Adipocyte (in vitro differentiated cells): ENCODE data around the gene CLEC20A.

Experiments
- DNase-seq: peaks from one replicate; pipeline ENCODE4 v3.0.0-alpha.2; 2015; ENCODE audit warnings: low read depth
- H3K27me3 ChIP-seq: replicated peaks from 2 replicates; pipeline ENCODE4 v1.7.0; 2013; ENCODE audit warnings: mild to moderate bottlenecking, low read length, moderate library complexity; ENCODE audit not compliant: control insufficient read depth, insufficient read depth
- H3K36me3 ChIP-seq: 2 replicates; pipeline ENCODE4 v1.7.0; 2013; ENCODE audit warnings: low read length, mild to moderate bottlenecking, moderate library complexity; ENCODE audit not compliant: control insufficient read depth, insufficient read depth, severe bottlenecking
- H3K4me1 ChIP-seq: 2 replicates; pipeline ENCODE4 v1.7.0; 2013; ENCODE audit warnings: mild to moderate bottlenecking, low read length, moderate library complexity; ENCODE audit not compliant: control insufficient read depth, insufficient read depth
- H3K4me3 ChIP-seq: 2 replicates; pipeline ENCODE4 v1.7.0; 2013; ENCODE audit warnings: mild to moderate bottlenecking, low read length, moderate library complexity
- H3K9ac ChIP-seq: 2 replicates; pipeline ENCODE4 v1.7.0; 2013; ENCODE audit warnings: mild to moderate bottlenecking, low read length, moderate library complexity
- H3K9me3 ChIP-seq: 2 replicates; pipeline ENCODE4 v1.7.0; 2013; ENCODE audit warnings: mild to moderate bottlenecking, low read length, moderate library complexity; ENCODE audit not compliant: control insufficient read depth

The CLEC20A gene

DNA sequence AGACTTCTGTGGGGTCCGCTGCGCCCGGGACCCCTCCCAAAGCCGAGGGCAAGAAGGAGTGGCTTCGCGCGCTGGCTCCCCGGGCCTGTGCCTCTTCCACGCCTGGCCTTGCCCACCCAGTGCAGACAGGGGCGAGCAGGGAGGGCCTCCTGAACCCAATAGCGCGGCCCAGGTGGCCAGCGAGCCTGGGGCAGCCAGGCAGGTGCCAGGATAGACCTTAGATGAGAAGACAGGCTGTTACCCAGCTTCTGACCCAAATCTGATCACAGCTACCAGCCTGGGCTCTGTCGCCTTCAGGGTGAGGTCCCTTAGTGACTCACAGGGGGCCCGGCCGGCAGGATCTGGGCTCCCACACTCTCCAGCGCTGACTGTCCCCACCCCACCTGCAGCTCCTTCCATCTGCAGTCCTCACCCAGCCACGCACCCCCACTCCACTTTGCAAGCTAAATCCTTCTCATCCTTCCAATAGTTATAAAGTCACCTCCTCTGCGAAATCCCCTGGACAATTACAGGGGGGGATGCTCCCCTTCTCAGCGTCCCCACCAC lies 9.6 kb downstream of the CLEC20A start:
- no peak for DNase-seq
- H3K4me1 ChIP-seq = peaks cover 14% of the 10 kb centered on the region
- H3K9me3 ChIP-seq = no peaks in the 10 kb centered on the region
- peaks cover 9% of the 10 kb centered on the region for H3K36me3 ChIP-seq
- H3K9ac ChIP-seq = peak overlapping the region; percentile 54
- H3K4me3 ChIP-seq = peak overlapping the region; percentile 67
- H3K27me3 ChIP-seq = no peaks in the 10 kb centered on the region

DNA sequence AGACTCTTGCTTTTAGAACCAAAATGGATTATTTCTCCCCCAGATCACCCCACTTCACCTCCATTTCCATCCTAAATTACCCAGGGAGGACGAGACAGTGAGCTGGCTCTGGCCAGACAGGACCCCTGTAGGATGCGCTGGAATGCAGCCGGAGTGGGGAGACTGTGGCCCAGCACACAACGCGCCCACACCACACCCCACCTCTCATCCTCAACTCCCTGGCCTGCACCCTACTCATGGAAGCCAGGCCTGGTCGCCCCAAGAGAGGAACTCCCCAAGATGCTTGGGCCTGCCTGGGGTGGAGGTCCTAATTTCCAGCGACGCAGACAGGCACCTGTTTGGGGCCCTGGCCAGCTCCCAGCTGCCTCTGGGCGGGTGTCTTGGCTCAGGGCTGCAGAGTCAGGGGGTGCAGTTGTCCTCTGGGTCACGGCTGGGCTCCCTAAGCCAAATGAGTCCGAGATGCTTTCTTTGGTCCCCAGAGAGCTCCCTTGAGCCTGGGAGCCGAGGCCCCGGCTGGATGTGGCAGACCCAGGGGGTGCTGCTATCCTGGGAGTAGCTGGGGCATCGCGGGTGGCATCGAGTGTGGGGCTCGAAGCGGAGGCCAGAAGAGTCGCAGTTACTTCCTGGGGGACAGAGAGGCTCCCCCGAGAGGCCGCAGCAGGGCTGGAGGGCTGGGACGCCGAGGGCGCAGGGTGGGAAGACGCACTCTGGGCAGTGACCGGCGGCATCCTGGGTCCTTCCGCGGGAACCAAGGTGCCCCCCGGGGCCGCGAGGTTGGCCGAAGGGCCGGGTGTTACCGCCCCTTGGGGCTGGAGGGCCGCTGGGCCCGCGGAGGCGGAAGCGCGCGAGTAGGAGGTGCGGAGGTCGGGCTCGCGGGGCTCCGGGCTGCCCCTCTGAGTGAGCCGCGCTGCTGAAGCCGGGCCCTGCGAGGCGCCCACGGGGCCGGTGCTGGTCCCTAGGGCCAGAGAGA lies 10.4 kb downstream of the CLEC20A start:
- Histone ChIP-seq H3K27me3 (no peaks in the 10 kb centered on the region), H3K9me3 (no peaks in the 10 kb centered on the region), H3K4me3 (peak overlapping the region; percentile 67), H3K4me1 (peaks cover 14% of the 10 kb centered on the region), H3K9ac (peak overlapping the region; percentile 54), H3K36me3 (peaks cover 9% of the 10 kb centered on the region)
- DNase-seq = no peak

DNA sequence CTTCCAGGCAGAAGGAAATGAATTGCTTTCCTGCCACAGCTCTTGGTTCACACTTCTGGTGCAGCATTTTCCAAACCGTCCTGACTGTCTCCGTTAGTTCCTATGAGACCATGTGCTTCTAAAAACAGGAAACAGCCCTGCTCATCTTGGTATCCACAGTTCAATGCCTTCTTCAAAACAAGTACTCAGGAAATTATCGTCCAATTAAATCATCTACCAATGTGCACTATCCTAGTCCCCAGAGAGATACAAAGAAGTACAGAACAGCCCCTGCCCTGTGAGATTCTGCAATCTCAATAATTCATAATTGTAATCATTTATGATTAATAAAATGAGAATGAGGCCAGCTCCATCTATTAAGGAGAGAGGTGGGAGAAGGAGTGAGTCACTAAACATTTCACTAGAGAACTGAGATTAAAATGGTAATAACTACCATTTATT lies 11.2 kb downstream of the CLEC20A start:
- Histone ChIP-seq H3K9ac (no peak overlapping the region), H3K4me3 (no peak overlapping the region), H3K4me1 (peaks cover 14% of the 10 kb centered on the region), H3K9me3 (no peaks in the 10 kb centered on the region), H3K27me3 (no peaks in the 10 kb centered on the region), H3K36me3 (peaks cover 9% of the 10 kb centered on the region)
- no peak for DNase-seq

DNA sequence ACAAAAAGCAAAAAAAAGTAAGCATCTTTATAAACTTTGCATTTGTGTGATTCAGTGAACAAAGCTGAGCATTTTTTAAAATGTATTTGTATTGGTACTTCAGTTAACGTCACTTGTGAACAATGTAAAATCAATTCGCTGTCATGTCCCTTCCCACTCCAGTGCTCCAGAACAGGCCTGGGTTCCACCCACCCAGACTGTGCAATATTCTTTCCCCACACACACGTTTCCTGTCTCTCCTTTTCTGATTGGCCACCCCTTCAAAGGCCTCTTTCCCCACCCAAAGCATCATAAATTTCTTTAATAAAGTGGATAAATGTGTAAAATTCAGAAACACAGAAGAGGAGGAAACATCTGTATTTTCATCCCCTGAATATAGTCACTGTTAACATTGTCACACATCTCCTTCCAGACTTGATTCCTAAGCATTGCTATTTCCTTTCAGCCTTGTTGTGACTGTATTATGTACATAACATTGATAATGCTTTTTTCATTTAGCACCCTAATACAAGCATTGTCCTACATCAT lies 12.0 kb downstream of the CLEC20A start:
- Histone ChIP-seq H3K4me1 (peaks cover 14% of the 10 kb centered on the region), H3K9ac (no peak overlapping the region), H3K4me3 (no peak overlapping the region), H3K27me3 (no peaks in the 10 kb centered on the region), H3K36me3 (peaks cover 14% of the 10 kb centered on the region), H3K9me3 (no peaks in the 10 kb centered on the region)
- DNase-seq = no peak

DNA sequence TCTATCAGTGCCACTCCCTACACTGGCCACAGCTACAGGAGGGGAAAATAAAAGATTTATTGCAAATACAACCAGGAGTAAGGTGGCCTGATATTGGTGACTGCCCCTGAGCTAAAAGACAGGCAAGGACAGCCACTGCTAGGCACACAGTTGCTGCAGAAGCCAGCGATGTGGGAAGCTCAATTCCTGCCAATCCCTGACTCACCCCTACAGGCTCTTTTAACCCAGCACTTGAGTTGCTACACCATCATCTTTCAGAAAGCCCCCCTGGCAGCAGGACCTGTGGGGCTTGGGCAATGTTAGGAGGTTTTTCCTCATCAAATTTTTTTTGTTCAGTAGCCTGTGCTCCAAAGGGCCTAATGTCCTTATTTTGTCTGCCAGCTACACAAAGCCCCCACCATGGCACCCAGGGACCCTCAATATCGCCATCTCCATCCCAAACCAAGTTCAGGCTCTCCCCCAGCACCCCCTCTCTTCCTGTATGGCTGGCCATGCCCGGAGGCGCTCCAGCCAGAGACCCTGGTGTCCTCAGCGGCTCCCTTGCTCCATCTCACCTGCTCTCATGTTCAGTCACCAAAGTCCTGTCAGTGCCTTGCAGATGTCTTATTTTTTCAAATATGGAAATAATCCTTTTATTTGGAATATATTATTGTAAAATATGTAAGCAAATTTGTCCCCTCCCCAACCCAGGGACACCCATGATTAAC lies 13.4 kb downstream of the CLEC20A start:
- Histone ChIP-seq H3K9me3 (no peaks in the 10 kb centered on the region), H3K4me1 (peaks cover 14% of the 10 kb centered on the region), H3K27me3 (no peaks in the 10 kb centered on the region), H3K9ac (no peak overlapping the region), H3K36me3 (peaks cover 20% of the 10 kb centered on the region), H3K4me3 (no peak overlapping the region)
- no peak for DNase-seq

DNA sequence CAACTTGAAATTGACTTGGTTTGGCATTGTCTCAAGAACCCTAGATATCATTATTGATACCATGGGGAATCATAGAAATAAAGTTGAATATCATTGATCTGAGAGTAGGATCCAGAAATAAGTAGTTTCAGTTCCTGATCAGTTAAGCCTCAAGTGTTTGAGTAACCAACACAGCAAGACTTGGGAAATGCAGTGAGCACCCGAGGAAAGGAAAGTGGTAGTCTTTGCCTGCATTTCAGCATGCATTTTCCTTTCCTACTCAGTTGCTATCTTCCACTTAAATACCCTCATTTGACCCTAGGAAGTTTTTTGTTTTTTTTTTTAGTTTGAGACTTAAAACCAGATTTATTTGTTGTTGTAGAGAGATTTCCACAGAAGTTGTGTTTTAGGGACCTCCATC lies 18.9 kb downstream of the CLEC20A start:
- H3K9ac ChIP-seq = no peak overlapping the region
- no peak for DNase-seq
- no peak overlapping the region for H3K4me3 ChIP-seq
- no peaks in the 10 kb centered on the region for H3K9me3 ChIP-seq
- H3K4me1 ChIP-seq = no peaks in the 10 kb centered on the region
- peaks cover 51% of the 10 kb centered on the region for H3K36me3 ChIP-seq
- H3K27me3 ChIP-seq = no peaks in the 10 kb centered on the region

DNA sequence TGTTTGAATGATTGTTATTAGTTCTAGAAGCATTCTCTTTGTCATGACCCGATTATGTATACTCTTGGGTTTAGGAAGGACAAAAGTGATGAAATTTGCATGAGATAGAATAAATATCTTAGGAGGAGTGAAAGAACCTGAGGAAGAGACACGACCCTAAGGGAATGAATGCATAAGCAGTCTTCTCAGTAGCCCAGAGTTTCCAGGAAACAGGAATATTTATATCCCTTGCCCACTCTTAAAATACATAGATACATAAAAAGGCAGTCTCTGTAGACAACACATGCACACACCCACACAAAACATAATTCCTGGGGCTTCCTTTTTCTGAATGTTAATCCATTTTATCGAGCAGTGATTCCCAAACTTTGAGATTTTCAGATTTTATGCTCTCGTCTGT lies 19.4 kb downstream of the CLEC20A start:
- Histone ChIP-seq H3K4me1 (no peaks in the 10 kb centered on the region), H3K36me3 (peaks cover 50% of the 10 kb centered on the region), H3K27me3 (no peaks in the 10 kb centered on the region), H3K9ac (no peak overlapping the region), H3K4me3 (no peak overlapping the region), H3K9me3 (no peaks in the 10 kb centered on the region)
- no peak for DNase-seq

DNA sequence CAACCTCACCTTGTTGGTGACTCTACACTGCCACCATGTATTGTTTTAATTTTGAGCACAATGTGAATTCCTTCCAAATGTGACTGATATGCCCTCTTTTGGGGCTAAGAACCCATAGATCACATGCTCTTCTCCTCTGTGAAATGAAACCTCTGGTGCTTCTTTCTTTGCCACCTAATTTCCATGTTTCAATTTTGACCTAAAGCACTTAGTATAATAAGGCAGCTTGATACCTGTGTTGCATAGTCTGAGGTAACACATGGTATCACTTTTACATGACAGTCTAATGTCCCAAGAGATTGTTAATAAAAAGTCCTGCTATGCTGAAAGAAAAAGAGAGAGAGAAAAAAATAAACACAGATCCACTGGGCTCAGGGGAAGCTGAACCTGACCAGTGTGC lies 24.2 kb downstream of the CLEC20A start:
- no peak overlapping the region for H3K9ac ChIP-seq
- no peaks in the 10 kb centered on the region for H3K27me3 ChIP-seq
- H3K4me1 ChIP-seq = peaks cover 5% of the 10 kb centered on the region
- H3K9me3 ChIP-seq = no peaks in the 10 kb centered on the region
- H3K4me3 ChIP-seq = no peak overlapping the region
- H3K36me3 ChIP-seq = peaks cover 82% of the 10 kb centered on the region
- DNase-seq = no peak

DNA sequence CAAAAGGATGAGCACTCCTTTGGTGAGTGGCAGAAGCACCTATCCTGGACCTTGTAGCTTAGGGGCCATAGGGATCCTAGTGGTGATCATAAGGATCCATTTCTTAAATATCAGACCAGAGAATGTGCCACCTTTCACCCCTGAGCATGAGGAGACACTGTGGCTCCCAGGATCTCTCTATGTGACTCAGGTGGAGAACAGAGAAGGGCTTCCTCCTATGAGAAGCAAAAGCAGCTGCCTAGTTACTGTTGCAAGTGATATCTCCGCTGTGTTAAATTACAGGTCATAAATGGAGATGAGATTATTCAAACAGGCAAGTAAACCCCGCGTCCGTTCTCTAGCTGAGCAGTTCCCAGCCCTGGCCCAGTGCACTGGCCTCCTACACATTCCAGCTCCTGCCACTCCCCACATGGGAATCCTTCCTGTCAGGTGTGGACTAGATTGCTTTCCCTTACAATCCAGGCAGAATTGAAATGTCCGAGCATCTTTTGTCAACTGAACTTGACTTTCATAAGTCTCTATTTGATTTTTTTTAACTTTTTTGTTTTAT lies 26.3 kb downstream of the CLEC20A start:
- Histone ChIP-seq H3K4me3 (no peak overlapping the region), H3K9ac (no peak overlapping the region), H3K4me1 (peaks cover 7% of the 10 kb centered on the region), H3K36me3 (peaks cover 88% of the 10 kb centered on the region), H3K27me3 (no peaks in the 10 kb centered on the region), H3K9me3 (no peaks in the 10 kb centered on the region)
- DNase-seq = no peak

DNA sequence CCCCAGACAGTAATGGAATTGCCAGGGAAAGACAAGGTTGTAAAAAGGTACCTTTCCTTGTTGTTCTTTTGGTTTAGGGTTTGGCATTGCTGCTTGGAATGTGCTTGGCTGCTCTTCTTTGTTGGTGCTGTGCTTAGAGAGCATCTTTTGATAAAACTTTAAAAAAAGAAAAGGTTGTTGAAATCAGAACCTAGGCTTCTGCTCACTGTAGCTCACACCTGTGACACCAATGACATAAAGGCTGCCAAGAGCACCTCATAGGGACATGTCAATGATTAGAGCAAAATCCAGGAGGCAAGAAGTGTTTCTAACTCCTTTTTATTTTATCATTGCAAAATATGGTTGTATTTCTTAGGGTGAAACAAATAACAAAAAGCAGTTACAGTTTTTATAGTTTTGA lies 28.9 kb downstream of the CLEC20A start:
- Histone ChIP-seq H3K9ac (no peak overlapping the region), H3K36me3 (peaks cover 62% of the 10 kb centered on the region), H3K9me3 (no peaks in the 10 kb centered on the region), H3K27me3 (no peaks in the 10 kb centered on the region), H3K4me3 (no peak overlapping the region), H3K4me1 (peaks cover 19% of the 10 kb centered on the region)
- no peak for DNase-seq

DNA sequence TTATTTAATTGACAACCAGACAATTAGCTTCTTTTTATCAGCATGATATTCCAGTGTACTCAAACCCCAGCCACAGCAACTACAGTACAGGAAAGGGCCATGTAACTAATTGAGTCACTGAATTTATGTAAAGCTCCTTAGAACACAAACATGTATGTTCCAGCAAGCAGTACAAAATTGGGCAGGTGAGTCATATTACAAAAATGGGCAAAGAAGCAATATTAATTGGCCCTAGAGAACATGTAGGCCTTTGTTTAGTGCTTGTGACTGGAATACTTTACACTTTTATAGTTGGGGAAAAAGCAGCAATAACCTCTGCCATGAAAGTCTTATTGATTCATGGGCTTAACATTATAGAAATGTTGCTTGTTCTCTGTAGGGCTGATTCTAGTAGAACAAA lies 31.8 kb downstream of the CLEC20A start:
- DNase-seq = peak; percentile 75
- Histone ChIP-seq H3K9me3 (no peaks in the 10 kb centered on the region), H3K27me3 (no peaks in the 10 kb centered on the region), H3K9ac (no peak overlapping the region), H3K4me3 (no peak overlapping the region), H3K36me3 (peaks cover 41% of the 10 kb centered on the region), H3K4me1 (peaks cover 14% of the 10 kb centered on the region)
